ENCODE data around the gene DYNC2LI1. TPM values are rescaled to one million over a fixed set of nuclear protein-coding genes. Genes with fewer than 3 reads are reported as not detected.
A peak's percentile ranks its signal among the peaks of the same experiment; 100 is the strongest.

The DYNC2LI1 gene
- total RNA-seq, 1 donor from 2014 or later = 20.0 TPM

GRCh38 chr2:43832457-43832856, 58.6 kb downstream of the DYNC2LI1 start:
- no peak for TF ChIP-seq CTCF (conservative IDR thresholded peaks at IDR 0.05)
- no peaks in the 10 kb centered on the region for H3K4me1 Mint-ChIP-seq
- no peak for DNase-seq (ENCODE audit: low read depth, low spot score)
- H3K9me3 Mint-ChIP-seq = peaks cover 2% of the 10 kb centered on the region
- no peak overlapping the region for H3K27ac Mint-ChIP-seq (ENCODE audit: unreplicated experiment)
- H3K4me3 Mint-ChIP-seq = no peak overlapping the region
- H3K27me3 Mint-ChIP-seq (ENCODE audit: low read depth) = no peaks in the 10 kb centered on the region
- H3K36me3 Mint-ChIP-seq (ENCODE audit: low read depth) = no peaks in the 10 kb centered on the region

GRCh38 chr2:43837033-43837432, 63.2 kb downstream of the DYNC2LI1 start:
- Mint-ChIP-seq H3K36me3 (ENCODE audit: low read depth) (no peaks in the 10 kb centered on the region), H3K4me3 (no peak overlapping the region), H3K27me3 (ENCODE audit: low read depth) (no peaks in the 10 kb centered on the region), H3K4me1 (peaks cover 10% of the 10 kb centered on the region), H3K27ac (ENCODE audit: unreplicated experiment) (no peak overlapping the region), H3K9me3 (no peaks in the 10 kb centered on the region)
- no peak for TF ChIP-seq CTCF (conservative IDR thresholded peaks at IDR 0.05)
- no peak for DNase-seq (ENCODE audit: low read depth, low spot score)

- DNase-seq (ENCODE audit: low read depth, low spot score) = no peak
- no peaks in the 10 kb centered on the region for H3K36me3 Mint-ChIP-seq (ENCODE audit: low read depth)
- H3K9me3 Mint-ChIP-seq = no peaks in the 10 kb centered on the region
- no peak for TF ChIP-seq CTCF (conservative IDR thresholded peaks at IDR 0.05)
- H3K4me3 Mint-ChIP-seq = no peak overlapping the region
- no peaks in the 10 kb centered on the region for H3K27me3 Mint-ChIP-seq (ENCODE audit: low read depth)
- peaks cover 10% of the 10 kb centered on the region for H3K4me1 Mint-ChIP-seq
- H3K27ac Mint-ChIP-seq (ENCODE audit: unreplicated experiment) = no peak overlapping the region
These were observed 64.2 kb downstream of the DYNC2LI1 start for GRCh38 chr2:43837831-43838559.

GRCh38 chr2:43838560-43839267, 64.9 kb downstream of the DYNC2LI1 start, which contains the start of the genes ABCG5 and ABCG8:
Gene ABCG5, minus strand, starts transcription at chr2:43838839. Its CDS starts 160 bp downstream, at chr2:43838679.
Gene ABCG8, plus strand, starts transcription at chr2:43838971. Its CDS starts 83 bp downstream, at chr2:43839054.
- DNase-seq (ENCODE audit: low read depth, low spot score) = no peak
- peak within 1 kb of the TSS; percentile 50 for H3K27ac Mint-ChIP-seq (ENCODE audit: unreplicated experiment)
- H3K36me3 Mint-ChIP-seq (ENCODE audit: low read depth) = no peaks in the 10 kb centered on the region
- H3K9me3 Mint-ChIP-seq = no peaks in the 10 kb centered on the region
- H3K27me3 Mint-ChIP-seq (ENCODE audit: low read depth) = no peaks in the 10 kb centered on the region
- no peak for TF ChIP-seq CTCF (conservative IDR thresholded peaks at IDR 0.05)
- no peak within 1 kb of the TSS for H3K4me3 Mint-ChIP-seq
- H3K4me1 Mint-ChIP-seq = peaks cover 10% of the 10 kb centered on the region

GRCh38 chr2:43839776-43840564, 66.1 kb downstream of the DYNC2LI1 start:
- no peak for TF ChIP-seq CTCF (conservative IDR thresholded peaks at IDR 0.05)
- no peaks in the 10 kb centered on the region for H3K27me3 Mint-ChIP-seq (ENCODE audit: low read depth)
- no peaks in the 10 kb centered on the region for H3K9me3 Mint-ChIP-seq
- no peaks in the 10 kb centered on the region for H3K36me3 Mint-ChIP-seq (ENCODE audit: low read depth)
- peaks cover 10% of the 10 kb centered on the region for H3K4me1 Mint-ChIP-seq
- no peak overlapping the region for H3K27ac Mint-ChIP-seq (ENCODE audit: unreplicated experiment)
- no peak overlapping the region for H3K4me3 Mint-ChIP-seq
- no peak for DNase-seq (ENCODE audit: low read depth, low spot score)

Data from neural crest cell (in vitro differentiated cells).